Hepatocyte (in vitro differentiated cells): ENCODE measurements around the gene PCDHB5. TPM values are rescaled to one million over a fixed set of nuclear protein-coding genes. Genes with fewer than 3 reads are reported as not detected.
"Not testable (repeated sequence)": the region's sequence is repeated elsewhere in the genome, so short reads cannot be mapped to it uniquely, and the experiment has no call there.

Source experiments
- DNase-seq: peaks from one replicate; pipeline ENCODE4 v3.0.0-alpha.2; 2016; ENCODE audit warnings: low spot score
- H2AFZ ChIP-seq: fragments of 200-600 bp; sonication (generic); 2 replicates; pipeline ENCODE4 v1.6.0; 2016; ENCODE audit warnings: antibody characterized with exemption, mild to moderate bottlenecking
- H3K27ac ChIP-seq: fragments of 200-600 bp; sonication (generic); 2 replicates; pipeline ENCODE4 v1.5.1; 2016; ENCODE audit warnings: mild to moderate bottlenecking
- H3K27me3 ChIP-seq: fragments of 200-600 bp; sonication (generic); 2 replicates; pipeline ENCODE4 v1.6.1; 2016
- H3K36me3 ChIP-seq: fragments of 200-600 bp; sonication (generic); replicated peaks from 2 replicates; pipeline ENCODE4 v1.5.1; 2016; ENCODE audit warnings: low read depth; ENCODE audit not compliant: insufficient read depth
- H3K4me1 ChIP-seq: fragments of 200-600 bp; sonication (generic); 2 replicates; pipeline ENCODE4 v1.5.1; 2016; ENCODE audit warnings: mild to moderate bottlenecking, moderate library complexity; ENCODE audit not compliant: insufficient read depth
- H3K4me2 ChIP-seq: fragments of 200-600 bp; sonication (generic); 2 replicates; pipeline ENCODE4 v1.6.0; 2016
- H3K4me3 ChIP-seq: fragments of 200-600 bp; sonication (generic); 2 replicates; pipeline ENCODE4 v1.5.1; 2016; ENCODE audit warnings: mild to moderate bottlenecking
- H3K79me2 ChIP-seq: fragments of 200-600 bp; sonication (generic); 2 replicates; pipeline ENCODE4 v1.6.0; 2017; ENCODE audit warnings: mild to moderate bottlenecking
- H3K9me2 ChIP-seq: fragments of 200-600 bp; sonication (generic); replicated peaks from 2 replicates; pipeline ENCODE4 v1.6.0; 2017; ENCODE audit warnings: mild to moderate bottlenecking; ENCODE audit not compliant: insufficient read depth
- H3K9me3 ChIP-seq: fragments of 200-600 bp; sonication (generic); 2 replicates; pipeline ENCODE4 v1.5.1; 2016; ENCODE audit warnings: low read depth, mild to moderate bottlenecking
- H4K20me1 ChIP-seq: fragments of 200-600 bp; sonication (generic); 2 replicates; pipeline ENCODE4 v1.6.0; 2016; ENCODE audit warnings: mild to moderate bottlenecking; ENCODE audit not compliant: insufficient read depth, poor library complexity, severe bottlenecking
- EZH2 ChIP-seq: fragments of 200-600 bp; sonication (generic); IDR thresholded peaks from 2 replicates; pipeline ENCODE4 v1.6.1; 2016; ENCODE audit warnings: antibody characterized with exemption, mild to moderate bottlenecking, borderline replicate concordance
- EZH2phosphoT487 ChIP-seq: fragments of 200-600 bp; sonication (generic); IDR thresholded peaks from one replicate; pipeline ENCODE4 v1.6.1; 2018; ENCODE audit warnings: antibody characterized with exemption, mild to moderate bottlenecking, low read depth, moderate library complexity; ENCODE audit not compliant: unreplicated experiment, severe bottlenecking
- WGBS: methylation state at CpG from one replicate; pipeline ENCODE4 v1.1.6; 2016; ENCODE audit warnings: low lambda C conversion rate; ENCODE audit errors: missing lambda C conversion rate; 5-methylcytosine and 5-hydroxymethylcytosine counted together
- polyA plus RNA-seq: library from polyadenylated mRNA; unstranded; fragments of >200 nt; fragmentation: Nextera tagmentation; extraction: Ambion mirVana; gene quantifications from 2 replicates; pipeline ENCODE4 v1.2.1, GENCODE V29; 2016
- total RNA-seq: library from RNA; depleted of rRNA; stranded (reverse); fragments of >200 nt; gene quantifications from 2 replicates; pipeline ENCODE4 v1.2.3, GENCODE V29; 2014
- TF ChIP-seq, protein P1 (sequence below): fragments of 200-600 bp; sonication (generic); IDR thresholded peaks from 2 replicates; pipeline ENCODE4 v1.5.1; 2016; ENCODE audit warnings: antibody characterized with exemption, mild to moderate bottlenecking; ENCODE audit not compliant: poor library complexity

PCDHB5 gene
- total and polyA plus RNA-seq, 2 experiments from 2014 or later, result 6.4 to 7.0 TPM

DNA sequence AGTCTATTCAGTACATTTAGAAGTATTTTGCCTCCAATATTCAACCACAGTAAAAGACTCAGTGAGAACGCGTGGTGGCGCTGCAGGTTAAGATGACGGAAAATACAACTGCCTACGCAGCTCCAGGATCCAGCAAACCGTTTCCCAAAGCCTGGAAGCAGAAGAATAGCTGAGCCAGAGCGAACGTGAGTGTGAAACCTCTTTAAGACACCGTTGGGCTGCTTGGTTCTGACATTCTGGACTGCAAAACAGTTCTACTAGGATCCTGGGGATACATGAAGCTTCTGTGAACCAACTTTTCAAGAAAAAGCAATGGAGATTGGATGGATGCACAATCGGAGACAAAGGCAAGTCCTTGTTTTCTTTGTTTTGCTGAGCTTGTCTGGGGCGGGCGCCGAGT lies 47.2 kb downstream of the PCDHB5 start, which contains the start of gene PCDHB16:
PCDHB16 (plus strand) TSS at position 140 of the 400 bp plus-strand sequence; CDS start at position 313, 173 bp downstream.
- Histone ChIP-seq H2AFZ (peak within 1 kb of the TSS; percentile 28), H3K9me3 (peaks cover 5% of the 10 kb centered on the region), H3K9me2 (no peaks in the 10 kb centered on the region), H3K4me3 (peak within 1 kb of the TSS; percentile 8), H3K4me2 (peak within 1 kb of the TSS; percentile 51), H3K79me2 (no peaks in the 10 kb centered on the region), H3K27ac (peak within 1 kb of the TSS; percentile 67), H3K27me3 (no peaks in the 10 kb centered on the region), H3K4me1 (no peaks in the 10 kb centered on the region), H3K36me3 (no peaks in the 10 kb centered on the region), H4K20me1 (no peaks in the 10 kb centered on the region)
- no peak for TF ChIP-seq EZH2
- TF ChIP-seq, protein P1, sequence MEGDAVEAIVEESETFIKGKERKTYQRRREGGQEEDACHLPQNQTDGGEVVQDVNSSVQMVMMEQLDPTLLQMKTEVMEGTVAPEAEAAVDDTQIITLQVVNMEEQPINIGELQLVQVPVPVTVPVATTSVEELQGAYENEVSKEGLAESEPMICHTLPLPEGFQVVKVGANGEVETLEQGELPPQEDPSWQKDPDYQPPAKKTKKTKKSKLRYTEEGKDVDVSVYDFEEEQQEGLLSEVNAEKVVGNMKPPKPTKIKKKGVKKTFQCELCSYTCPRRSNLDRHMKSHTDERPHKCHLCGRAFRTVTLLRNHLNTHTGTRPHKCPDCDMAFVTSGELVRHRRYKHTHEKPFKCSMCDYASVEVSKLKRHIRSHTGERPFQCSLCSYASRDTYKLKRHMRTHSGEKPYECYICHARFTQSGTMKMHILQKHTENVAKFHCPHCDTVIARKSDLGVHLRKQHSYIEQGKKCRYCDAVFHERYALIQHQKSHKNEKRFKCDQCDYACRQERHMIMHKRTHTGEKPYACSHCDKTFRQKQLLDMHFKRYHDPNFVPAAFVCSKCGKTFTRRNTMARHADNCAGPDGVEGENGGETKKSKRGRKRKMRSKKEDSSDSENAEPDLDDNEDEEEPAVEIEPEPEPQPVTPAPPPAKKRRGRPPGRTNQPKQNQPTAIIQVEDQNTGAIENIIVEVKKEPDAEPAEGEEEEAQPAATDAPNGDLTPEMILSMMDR, result peak; percentile 43
- peak; percentile 51 for DNase-seq
- WGBS, result 34% methylated on average over 13 of the region's 13 CpGs

DNA sequence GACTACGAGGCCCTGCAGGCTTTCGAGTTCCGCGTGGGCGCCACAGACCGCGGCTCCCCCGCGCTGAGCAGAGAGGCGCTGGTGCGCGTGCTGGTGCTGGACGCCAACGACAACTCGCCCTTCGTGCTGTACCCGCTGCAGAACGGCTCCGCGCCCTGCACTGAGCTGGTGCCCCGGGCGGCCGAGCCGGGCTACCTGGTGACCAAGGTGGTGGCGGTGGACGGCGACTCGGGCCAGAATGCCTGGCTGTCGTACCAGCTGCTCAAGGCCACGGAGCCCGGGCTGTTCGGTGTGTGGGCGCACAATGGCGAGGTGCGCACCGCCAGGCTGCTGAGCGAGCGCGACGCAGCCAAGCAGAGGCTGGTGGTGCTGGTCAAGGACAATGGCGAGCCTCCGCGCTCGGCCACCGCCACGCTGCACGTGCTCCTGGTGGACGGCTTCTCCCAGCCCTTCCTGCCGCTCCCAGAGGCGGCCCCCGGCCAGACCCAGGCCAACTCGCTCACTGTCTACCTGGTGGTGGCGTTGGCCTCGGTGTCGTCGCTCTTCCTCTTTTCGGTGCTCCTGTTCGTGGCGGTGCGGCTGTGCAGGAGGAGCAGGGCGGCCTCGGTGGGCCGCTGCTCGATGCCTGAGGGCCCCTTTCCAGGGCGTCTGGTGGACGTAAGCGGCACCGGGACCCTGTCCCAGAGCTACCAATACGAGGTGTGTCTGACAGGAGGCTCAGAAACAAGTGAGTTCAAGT lies 49.3 kb downstream of the PCDHB5 start:
- not testable (repeated sequence) for H4K20me1 ChIP-seq, H3K27me3 ChIP-seq, H3K36me3 ChIP-seq, H3K4me3 ChIP-seq, H3K9me3 ChIP-seq, H3K4me1 ChIP-seq, H3K4me2 ChIP-seq, H3K9me2 ChIP-seq, H2AFZ ChIP-seq, H3K79me2 ChIP-seq, H3K27ac ChIP-seq, DNase-seq
- 98% methylated on average over 38 of the region's 69 CpGs for whole genome bisulfite sequencing

DNA sequence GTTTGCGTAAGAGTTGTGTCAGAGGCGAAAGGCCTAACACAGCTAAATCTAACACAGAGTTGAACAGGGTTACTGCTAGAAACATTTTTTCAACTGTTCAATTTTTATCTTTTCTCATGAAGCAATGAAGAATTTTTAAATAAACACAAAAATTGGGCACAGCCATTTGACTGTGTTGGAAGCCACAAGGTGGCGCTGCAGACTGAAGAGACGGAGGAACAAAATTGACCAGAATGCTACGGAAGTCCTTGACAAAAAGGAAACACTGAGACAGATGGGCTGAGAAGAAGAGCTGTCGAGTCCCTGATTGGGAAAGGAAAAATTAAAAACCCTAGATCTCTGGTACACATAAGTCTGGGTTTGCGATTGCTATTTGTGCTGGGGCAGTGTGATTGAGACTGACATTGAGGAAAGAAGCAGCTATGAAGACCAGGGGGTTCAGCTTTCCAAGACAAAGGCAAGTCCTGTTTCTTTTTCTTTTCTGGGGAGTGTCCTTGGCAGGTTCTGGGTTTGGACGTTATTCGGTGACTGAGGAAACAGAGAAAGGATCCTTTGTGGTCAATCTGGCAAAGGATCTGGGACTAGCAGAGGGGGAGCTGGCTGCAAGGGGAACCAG lies 52.0 kb downstream of the PCDHB5 start, which contains the start of gene PCDHB9:
PCDHB9 (plus strand) TSS at position 265 of the 616 bp plus-strand sequence; CDS start at position 423, 158 bp downstream.
- Histone ChIP-seq H3K27me3 (no peaks in the 10 kb centered on the region), H3K4me1 (no peaks in the 10 kb centered on the region)

More for the DNA sequence above, 52.0 kb downstream of the PCDHB5 start, which contains the start of gene PCDHB9:
- H3K4me2 ChIP-seq, result no peak within 1 kb of the TSS
- no peaks in the 10 kb centered on the region for H3K36me3 ChIP-seq
- H3K9me3 ChIP-seq, result peaks cover 5% of the 10 kb centered on the region
- H2AFZ ChIP-seq, result no peak within 1 kb of the TSS
- TF ChIP-seq EZH2phosphoT487, result no peak
- TF ChIP-seq, protein P1, result peak; percentile 28
- peak; percentile 21 for DNase-seq
- no peaks in the 10 kb centered on the region for H3K9me2 ChIP-seq
- no peak within 1 kb of the TSS for H3K27ac ChIP-seq
- no peaks in the 10 kb centered on the region for H3K79me2 ChIP-seq
- H4K20me1 ChIP-seq, result no peaks in the 10 kb centered on the region
- WGBS, result 48% methylated on average over 9 of the region's 9 CpGs
- no peak within 1 kb of the TSS for H3K4me3 ChIP-seq

Other genes starting within 250 kb of the PCDHB5 start
- 6.3 and 7.0 TPM in 2 replicates for gene PCDHAC1, start 208.9 kb upstream of the PCDHB5 start, total RNA-seq
- gene PCDHAC1, start 208.9 kb upstream of the PCDHB5 start, polyA plus RNA-seq, result 0.41 and 1.3 TPM in 2 replicates
- gene PCDHAC2, start 168.7 kb upstream of the PCDHB5 start, total RNA-seq, result 6.8 and 11.3 TPM in 2 replicates
- gene PCDHAC2, start 168.7 kb upstream of the PCDHB5 start, polyA plus RNA-seq, result 5.4 and 6.4 TPM in 2 replicates
- gene PCDHB1, start 83.8 kb upstream of the PCDHB5 start, total RNA-seq, result 0.16 and 0.17 TPM in 2 replicates
- not detected in 2 replicates for gene PCDHB1, start 83.8 kb upstream of the PCDHB5 start, polyA plus RNA-seq
- gene PCDHB2, start 40.6 kb upstream of the PCDHB5 start, total RNA-seq, result 23.0 and 27.7 TPM in 2 replicates
- gene PCDHB2, start 40.6 kb upstream of the PCDHB5 start, polyA plus RNA-seq, result 27.3 and 29.4 TPM in 2 replicates
- gene PCDHB3, start 34.7 kb upstream of the PCDHB5 start, total RNA-seq, result 3.8 and 4.1 TPM in 2 replicates
- gene PCDHB3, start 34.7 kb upstream of the PCDHB5 start, polyA plus RNA-seq, result 0.76 and 1.5 TPM in 2 replicates
- 1.9 and 2.5 TPM in 2 replicates for gene PCDHB4, start 13.4 kb upstream of the PCDHB5 start, total RNA-seq
- 0.29 and 0.94 TPM in 2 replicates for gene PCDHB4, start 13.4 kb upstream of the PCDHB5 start, polyA plus RNA-seq
- gene PCDHB6, start 14.9 kb downstream of the PCDHB5 start, total RNA-seq, result 0.56 and 1.1 TPM in 2 replicates
- gene PCDHB6, start 14.9 kb downstream of the PCDHB5 start, polyA plus RNA-seq, result not detected in 2 replicates
- gene PCDHB7, start 37.4 kb downstream of the PCDHB5 start, total RNA-seq, result 0.48 and 0.53 TPM in 2 replicates
- gene PCDHB7, start 37.4 kb downstream of the PCDHB5 start, polyA plus RNA-seq, result 0.51 and 0.56 TPM in 2 replicates
- gene PCDHB8, start 42.6 kb downstream of the PCDHB5 start, total RNA-seq, result 0.24 and 0.63 TPM in 2 replicates
- gene PCDHB8, start 42.6 kb downstream of the PCDHB5 start, polyA plus RNA-seq, result 0.17 and 0.75 TPM in 2 replicates
- gene PCDHB16, start 47.2 kb downstream of the PCDHB5 start, total RNA-seq, result 2.2 and 3.4 TPM in 2 replicates
- gene PCDHB16, start 47.2 kb downstream of the PCDHB5 start, polyA plus RNA-seq, result 3.3 and 4.0 TPM in 2 replicates
- gene PCDHB9, start 52.0 kb downstream of the PCDHB5 start, total RNA-seq, result 1.2 and 2.3 TPM in 2 replicates
- gene PCDHB9, start 52.0 kb downstream of the PCDHB5 start, polyA plus RNA-seq, result 0.33 and 1.0 TPM in 2 replicates
- gene PCDHB10, start 57.1 kb downstream of the PCDHB5 start, total RNA-seq, result 2.4 and 3.1 TPM in 2 replicates
- 2.7 and 2.8 TPM in 2 replicates for gene PCDHB10, start 57.1 kb downstream of the PCDHB5 start, polyA plus RNA-seq
- 0.92 and 2.1 TPM in 2 replicates for gene PCDHB11, start 64.4 kb downstream of the PCDHB5 start, total RNA-seq
- 1.2 and 1.8 TPM in 2 replicates for gene PCDHB11, start 64.4 kb downstream of the PCDHB5 start, polyA plus RNA-seq
- gene PCDHB12, start 73.5 kb downstream of the PCDHB5 start, total RNA-seq, result 1.1 and 1.4 TPM in 2 replicates
- gene PCDHB12, start 73.5 kb downstream of the PCDHB5 start, polyA plus RNA-seq, result 0.86 and 0.97 TPM in 2 replicates
- 1.9 and 2.0 TPM in 2 replicates for gene PCDHB13, start 78.7 kb downstream of the PCDHB5 start, total RNA-seq
- 0.50 and 1.1 TPM in 2 replicates for gene PCDHB13, start 78.7 kb downstream of the PCDHB5 start, polyA plus RNA-seq
- gene PCDHB14, start 88.1 kb downstream of the PCDHB5 start, total RNA-seq, result 3.9 and 4.3 TPM in 2 replicates
- 2.2 and 3.0 TPM in 2 replicates for gene PCDHB14, start 88.1 kb downstream of the PCDHB5 start, polyA plus RNA-seq
- 1.8 and 3.3 TPM in 2 replicates for gene PCDHB15, start 110.2 kb downstream of the PCDHB5 start, total RNA-seq
- 2.0 and 2.6 TPM in 2 replicates for gene PCDHB15, start 110.2 kb downstream of the PCDHB5 start, polyA plus RNA-seq
- gene SLC25A2, start 168.8 kb downstream of the PCDHB5 start, total RNA-seq, result 0.50 and 1.7 TPM in 2 replicates
- not detected in 2 replicates for gene SLC25A2, start 168.8 kb downstream of the PCDHB5 start, polyA plus RNA-seq
- 85.2 and 96.9 TPM in 2 replicates for gene TAF7, start 185.6 kb downstream of the PCDHB5 start, total RNA-seq
- 103 and 107 TPM in 2 replicates for gene TAF7, start 185.6 kb downstream of the PCDHB5 start, polyA plus RNA-seq
- gene PCDHGA1, start 195.3 kb downstream of the PCDHB5 start, total RNA-seq, result 0.24 and 0.33 TPM in 2 replicates
- not detected in 2 replicates for gene PCDHGA1, start 195.3 kb downstream of the PCDHB5 start, polyA plus RNA-seq
- gene PCDHGA2, start 203.6 kb downstream of the PCDHB5 start, total RNA-seq, result 0.08 TPM in 1 of 2 replicates, not detected in the other
- 0.10 TPM in 1 of 2 replicates, not detected in the other for gene PCDHGA2, start 203.6 kb downstream of the PCDHB5 start, polyA plus RNA-seq
- gene PCDHGA3, start 208.6 kb downstream of the PCDHB5 start, total RNA-seq, result not detected in 2 replicates
- gene PCDHGA3, start 208.6 kb downstream of the PCDHB5 start, polyA plus RNA-seq, result 0.45 TPM in 1 of 2 replicates, not detected in the other
- 0.24 and 0.53 TPM in 2 replicates for gene PCDHGB1, start 214.9 kb downstream of the PCDHB5 start, total RNA-seq
- gene PCDHGB1, start 214.9 kb downstream of the PCDHB5 start, polyA plus RNA-seq, result 0.57 TPM in 1 of 2 replicates, not detected in the other
- gene PCDHGA4, start 219.8 kb downstream of the PCDHB5 start, total RNA-seq, result 0.17 and 0.28 TPM in 2 replicates
- gene PCDHGA4, start 219.8 kb downstream of the PCDHB5 start, polyA plus RNA-seq, result 0.24 TPM in 1 of 2 replicates, not detected in the other
- gene PCDHGB2, start 224.8 kb downstream of the PCDHB5 start, total RNA-seq, result 0.20 and 0.33 TPM in 2 replicates
- not detected in 2 replicates for gene PCDHGB2, start 224.8 kb downstream of the PCDHB5 start, polyA plus RNA-seq
- 0.03 and 0.20 TPM in 2 replicates for gene PCDHGA5, start 229.0 kb downstream of the PCDHB5 start, total RNA-seq
- not detected in 2 replicates for gene PCDHGA5, start 229.0 kb downstream of the PCDHB5 start, polyA plus RNA-seq
- gene PCDHGB3, start 235.0 kb downstream of the PCDHB5 start, total RNA-seq, result not detected in 2 replicates
- not detected in 2 replicates for gene PCDHGB3, start 235.0 kb downstream of the PCDHB5 start, polyA plus RNA-seq
- 0.12 TPM in 1 of 2 replicates, not detected in the other for gene PCDHGA6, start 238.7 kb downstream of the PCDHB5 start, total RNA-seq
- 0.11 TPM in 1 of 2 replicates, not detected in the other for gene PCDHGA6, start 238.7 kb downstream of the PCDHB5 start, polyA plus RNA-seq
- 0.04 and 0.10 TPM in 2 replicates for gene PCDHGA7, start 247.5 kb downstream of the PCDHB5 start, total RNA-seq
- gene PCDHGA7, start 247.5 kb downstream of the PCDHB5 start, polyA plus RNA-seq, result not detected in 2 replicates